ENCODE data around the gene NUDT16L1. TPM values are rescaled to one million over a fixed set of nuclear protein-coding genes. Genes with fewer than 3 reads are reported as not detected.
"Not testable (repeated sequence)": the region's sequence is repeated elsewhere in the genome, so short reads cannot be mapped to it uniquely, and the experiment has no call there.

Gene NUDT16L1
- total and polyA plus RNA-seq, 7 experiments from 2014 or later = 42.8 to 133 (median 61.5) TPM

DNA sequence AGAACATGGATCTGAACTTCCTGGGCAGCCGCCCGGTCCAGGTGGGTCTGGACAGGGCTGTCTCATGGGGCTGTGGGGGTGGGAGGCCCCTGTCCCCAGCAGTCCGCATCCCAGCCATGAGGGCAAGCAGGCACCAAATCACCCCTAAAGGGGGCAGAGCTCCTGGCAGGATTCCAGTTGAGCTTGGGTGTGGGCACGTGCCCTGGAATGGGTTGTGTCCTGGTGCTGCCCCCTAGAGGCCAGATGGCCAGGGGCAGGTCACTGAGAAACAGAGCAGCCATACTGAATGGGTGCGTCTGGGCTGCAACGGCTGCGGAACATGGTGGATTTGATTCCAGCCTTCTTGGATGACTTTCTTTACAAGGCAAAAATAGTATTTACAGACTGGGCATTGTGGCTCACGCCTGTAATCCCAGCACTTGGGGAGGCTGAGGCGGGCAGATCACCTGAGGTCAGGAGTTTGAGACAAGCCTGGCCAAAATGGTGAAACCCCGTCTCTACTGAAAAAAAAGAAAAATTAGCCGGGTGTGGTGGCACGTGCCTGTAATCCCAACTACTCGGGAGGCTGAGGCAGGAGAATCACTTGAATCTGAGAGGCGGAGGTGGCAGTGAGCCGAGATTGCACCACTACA lies 42.8 kb upstream of the NUDT16L1 start:
- Histone ChIP-seq H3K4me1 (ENCODE audit: control insufficient read depth in 2 of 2, insufficient read depth in 2 of 2, low read length in 2 of 2) (peaks cover 0 to 44% of the 10 kb centered on the region in 2 donors), H3K27ac (ENCODE audit: low read depth, low read length) (peak overlapping the region; percentile 32), H3K36me3 (ENCODE audit: control insufficient read depth in 2 of 3, insufficient read depth in 3 of 3, low read length in 3 of 3) (peaks cover 0 to 46% (median 0%) of the 10 kb centered on the region in 3 experiments)
- not testable (repeated sequence) for H3K9me3 ChIP-seq (ENCODE audit: control insufficient read depth in 2 of 3, low read length in 3 of 3); H3K27me3 Mint-ChIP-seq; H3K27me3 ChIP-seq (ENCODE audit: control insufficient read depth in 2 of 2, insufficient read depth in 2 of 2, low read length in 2 of 2); H3K4me3 ChIP-seq (ENCODE audit: low read length); H3K9me3 Mint-ChIP-seq
- peak overlapping the region; percentile 34 to 92 (median 81) for H3K27ac Mint-ChIP-seq
- peaks cover 28 to 53% (median 38%) of the 10 kb centered on the region in 7 donors for H3K4me1 Mint-ChIP-seq
- DNase-seq (peak; percentile 58 to 76 (median 68)), ATAC-seq (peak; percentile 87)
- H3K36me3 Mint-ChIP-seq = peaks cover 0 to 21% (median 8%) of the 10 kb centered on the region in 5 donors
- ChIA-PET POLR2A (interaction anchor here (0.8 to 1.0 kb wide), 2 partner anchors 8 to 11 kb away, joined by 3 to 5 read pairs; no protein-coding TSS in a partner anchor), CTCF (interaction anchor here (0.7 to 1.9 kb wide), 11 partner anchors 9 to 431 kb away, joined by 3 to 8 read pairs (median 4); no protein-coding TSS in a partner anchor)
- intact Hi-C loops (cut with micrococcal nuclease) = loop anchor here (1.0 to 2.0 kb wide), 3 partner anchors 25 to 42 kb away; partner anchors contain the start of genes MGRN1 (in 1 of the 2) and NUDT16L1 (in 1 of the 2)
- H3K4me3 Mint-ChIP-seq = peak overlapping the region in 6 of 10 donors; percentile 16 to 68 (median 37)

DNA sequence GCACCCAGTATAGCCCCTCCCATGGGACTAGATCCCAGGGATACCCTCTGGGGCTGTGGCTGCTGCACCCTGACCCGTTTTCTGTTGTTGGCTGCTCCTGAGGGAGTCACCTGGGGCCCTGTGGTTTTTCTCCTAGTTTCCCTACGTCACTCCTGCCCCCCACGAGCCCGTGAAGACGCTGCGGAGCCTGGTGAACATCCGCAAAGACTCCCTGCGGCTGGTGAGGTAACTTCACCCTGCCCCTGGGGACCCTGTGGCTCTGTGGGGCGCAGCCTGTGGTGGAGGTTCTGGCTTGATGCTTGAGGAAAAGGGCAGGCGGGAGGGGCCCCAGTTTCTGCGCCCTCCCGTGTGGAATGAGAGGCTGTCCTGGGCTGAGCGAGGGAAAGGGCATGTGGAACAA lies 41.5 kb upstream of the NUDT16L1 start:
- ATAC-seq (no peak), DNase-seq (no peak)
- Mint-ChIP-seq H3K27ac (no peak overlapping the region), H3K9me3 (no peaks in the 10 kb centered on the region), H3K4me1 (peaks cover 27 to 41% (median 30%) of the 10 kb centered on the region in 7 donors), H3K4me3 (peak overlapping the region in 1 of 10 donors; percentile 47), H3K27me3 (no peaks in the 10 kb centered on the region), H3K36me3 (peaks cover 0 to 23% (median 8%) of the 10 kb centered on the region in 5 donors)
- no peak overlapping the region for H3K27ac ChIP-seq (ENCODE audit: low read depth, low read length)
- peaks cover 0 to 33% of the 10 kb centered on the region in 2 donors for H3K4me1 ChIP-seq (ENCODE audit: control insufficient read depth in 2 of 2, insufficient read depth in 2 of 2, low read length in 2 of 2)
- no peaks in the 10 kb centered on the region for H3K27me3 ChIP-seq (ENCODE audit: control insufficient read depth in 2 of 2, insufficient read depth in 2 of 2, low read length in 2 of 2)
- ChIA-PET CTCF (interaction anchor here (0.7 to 1.2 kb wide), 2 partner anchors 18 to 36 kb away, joined by 3 to 7 read pairs; no protein-coding TSS in a partner anchor), POLR2A (no interaction called here)
- H3K9me3 ChIP-seq (ENCODE audit: control insufficient read depth in 2 of 3, low read length in 3 of 3) = no peaks in the 10 kb centered on the region
- intact Hi-C loops (cut with micrococcal nuclease) = loop anchor here in 1 of 2 donors (2.0 kb wide), 2 partner anchors 27 to 41 kb away; partner anchors contain the start of genes MGRN1 and NUDT16L1
- no peak overlapping the region for H3K4me3 ChIP-seq (ENCODE audit: low read length)
- peaks cover 0 to 55% (median 0%) of the 10 kb centered on the region in 3 experiments for H3K36me3 ChIP-seq (ENCODE audit: control insufficient read depth in 2 of 3, insufficient read depth in 3 of 3, low read length in 3 of 3)

DNA sequence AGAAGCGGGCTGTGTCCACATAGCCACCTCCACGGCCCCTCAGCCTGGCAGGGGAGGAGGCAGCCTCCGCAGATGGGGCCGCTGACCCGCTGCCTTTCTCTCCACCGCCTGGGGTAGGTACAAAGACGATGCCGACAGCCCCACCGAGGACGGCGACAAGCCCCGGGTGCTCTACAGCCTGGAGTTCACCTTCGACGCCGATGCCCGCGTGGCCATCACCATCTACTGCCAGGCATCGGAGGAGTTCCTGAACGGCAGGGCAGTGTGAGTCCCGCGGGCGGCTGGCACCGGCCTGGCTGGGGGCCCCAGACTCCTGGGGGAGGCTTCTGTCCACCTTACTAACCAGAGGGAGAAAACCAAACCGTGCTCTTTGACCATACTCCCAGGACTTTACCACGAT lies 40.8 kb upstream of the NUDT16L1 start:
- Histone ChIP-seq H3K27me3 (ENCODE audit: control insufficient read depth in 2 of 2, insufficient read depth in 2 of 2, low read length in 2 of 2) (no peaks in the 10 kb centered on the region), H3K4me3 (ENCODE audit: low read length) (no peak overlapping the region), H3K9me3 (ENCODE audit: control insufficient read depth in 2 of 3, low read length in 3 of 3) (no peaks in the 10 kb centered on the region), H3K36me3 (ENCODE audit: control insufficient read depth in 2 of 3, insufficient read depth in 3 of 3, low read length in 3 of 3) (peaks cover 0 to 61% (median 0%) of the 10 kb centered on the region in 3 experiments), H3K4me1 (ENCODE audit: control insufficient read depth in 2 of 2, insufficient read depth in 2 of 2, low read length in 2 of 2) (peaks cover 0 to 25% of the 10 kb centered on the region in 2 donors), H3K27ac (ENCODE audit: low read depth, low read length) (no peak overlapping the region)
- no peak overlapping the region for H3K4me3 Mint-ChIP-seq
- ChIA-PET CTCF (no interaction called here), POLR2A (no interaction called here)
- H3K36me3 Mint-ChIP-seq = peaks cover 0 to 24% (median 8%) of the 10 kb centered on the region in 5 donors
- no peaks in the 10 kb centered on the region for H3K27me3 Mint-ChIP-seq
- ATAC-seq (no peak), DNase-seq (no peak)
- H3K9me3 Mint-ChIP-seq = no peaks in the 10 kb centered on the region
- peak overlapping the region in 2 of 9 donors; percentile 36 to 71 for H3K27ac Mint-ChIP-seq
- intact Hi-C loops (cut with micrococcal nuclease) = no loop called here
- peaks cover 19 to 33% (median 23%) of the 10 kb centered on the region in 7 donors for H3K4me1 Mint-ChIP-seq

DNA sequence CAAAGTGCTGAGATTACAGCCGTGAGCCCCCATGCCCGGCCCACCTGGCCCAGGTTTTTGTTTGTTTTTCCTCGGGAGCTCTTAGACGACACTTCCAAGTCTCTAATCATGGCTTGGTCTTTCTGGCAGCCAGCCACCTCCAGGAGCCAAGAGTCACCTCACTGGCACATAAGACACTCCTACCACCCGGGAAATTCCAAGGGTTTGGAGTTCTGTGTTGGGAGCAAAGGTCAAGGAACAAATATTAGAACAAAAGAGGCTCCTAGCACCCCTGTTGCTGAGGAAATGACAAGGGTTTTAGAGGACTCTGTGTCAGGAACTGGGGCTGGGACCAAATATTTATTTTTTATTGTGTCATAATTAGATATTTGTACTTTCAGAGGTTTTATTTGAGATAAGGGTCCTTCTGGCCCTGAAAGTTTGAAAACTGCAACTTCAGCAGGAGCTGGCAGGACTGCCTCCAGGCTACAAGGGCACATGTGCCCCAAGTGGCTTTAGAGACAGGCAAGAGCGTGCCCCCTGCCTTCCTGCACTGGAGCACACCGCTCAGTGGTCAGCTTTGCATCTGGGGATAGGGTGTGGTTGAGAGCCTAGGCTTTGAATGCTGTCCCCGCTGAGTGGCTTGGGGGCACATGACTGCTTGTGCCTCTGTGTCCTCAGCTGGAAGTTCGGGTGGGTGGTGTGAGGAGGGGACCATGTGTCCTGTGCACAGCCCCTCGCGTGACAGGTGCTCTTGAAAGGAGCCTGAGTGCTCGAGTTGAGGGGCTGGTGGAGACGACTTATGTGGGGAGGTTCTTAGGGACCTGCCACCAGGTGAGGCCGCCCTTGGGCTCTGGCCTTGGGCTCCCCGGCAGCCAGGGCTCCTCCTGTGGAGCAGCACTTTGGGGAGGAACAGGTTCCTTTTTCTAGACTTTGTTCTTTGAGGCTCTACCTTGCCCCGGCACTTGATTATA lies 39.1 kb upstream of the NUDT16L1 start:
- Histone ChIP-seq H3K4me3 (ENCODE audit: low read length) (no peak overlapping the region), H3K9me3 (ENCODE audit: control insufficient read depth in 2 of 3, low read length in 3 of 3) (no peaks in the 10 kb centered on the region), H3K36me3 (ENCODE audit: control insufficient read depth in 2 of 3, insufficient read depth in 3 of 3, low read length in 3 of 3) (peaks cover 0 to 67% (median 0%) of the 10 kb centered on the region in 3 experiments), H3K4me1 (ENCODE audit: control insufficient read depth in 2 of 2, insufficient read depth in 2 of 2, low read length in 2 of 2) (peaks cover 0 to 17% of the 10 kb centered on the region in 2 donors), H3K27ac (ENCODE audit: low read depth, low read length) (no peak overlapping the region), H3K27me3 (ENCODE audit: control insufficient read depth in 2 of 2, insufficient read depth in 2 of 2, low read length in 2 of 2) (no peaks in the 10 kb centered on the region)
- CTCF ChIA-PET = interaction anchor here (1.1 kb wide), 1 partner anchor 30 kb away, joined by 4 read pairs; the partner anchor contains the start of gene MGRN1
- no peaks in the 10 kb centered on the region for H3K27me3 Mint-ChIP-seq
- ATAC-seq = no peak
- no peak overlapping the region for H3K4me3 Mint-ChIP-seq
- intact Hi-C loops (cut with micrococcal nuclease) = no loop called here
- no peak for DNase-seq
- peaks cover 17 to 34% (median 24%) of the 10 kb centered on the region in 7 donors for H3K4me1 Mint-ChIP-seq
- H3K9me3 Mint-ChIP-seq = no peaks in the 10 kb centered on the region
- H3K27ac Mint-ChIP-seq = peak overlapping the region in 2 of 9 donors; percentile 30 to 51
- peaks cover 0 to 22% (median 8%) of the 10 kb centered on the region in 5 donors for H3K36me3 Mint-ChIP-seq
- POLR2A ChIA-PET = interaction anchor here (0.7 kb wide), 1 partner anchor 379 kb away, joined by 13 read pairs; no protein-coding TSS in a partner anchor

DNA sequence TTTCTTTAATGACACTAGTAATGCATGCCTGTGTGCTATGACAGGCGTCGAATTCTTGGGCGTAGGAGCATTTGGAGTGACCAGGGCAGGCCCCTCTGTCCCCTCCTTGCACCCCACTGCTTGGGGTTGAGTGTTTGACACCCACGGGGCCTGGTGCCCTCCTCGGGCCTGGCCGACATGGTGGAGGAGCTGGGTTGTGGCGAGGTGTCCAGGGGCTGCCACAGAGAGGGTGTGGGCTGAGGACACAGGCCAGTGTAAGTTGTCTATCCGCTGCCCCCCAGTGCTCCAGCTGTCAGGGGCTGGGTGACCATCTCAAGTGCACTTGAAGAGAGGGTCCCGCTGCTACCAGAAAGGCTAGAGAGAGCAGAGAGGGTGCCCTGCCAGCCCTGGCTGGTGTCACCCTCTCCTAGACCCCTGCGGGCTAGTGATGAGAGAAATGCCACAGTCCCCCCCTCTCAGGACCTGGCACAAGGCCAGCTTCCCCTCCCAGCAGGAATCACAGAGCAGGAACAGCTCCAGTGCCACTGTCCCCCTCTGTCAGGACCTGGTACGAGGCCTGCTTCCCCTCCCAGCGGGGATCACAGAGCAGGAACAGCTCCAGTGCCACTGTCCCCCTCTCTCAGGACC lies 38.3 kb upstream of the NUDT16L1 start:
- Histone ChIP-seq H3K4me1 (ENCODE audit: control insufficient read depth in 2 of 2, insufficient read depth in 2 of 2, low read length in 2 of 2) (peaks cover 3 to 17% of the 10 kb centered on the region in 2 donors), H3K27ac (ENCODE audit: low read depth, low read length) (no peak overlapping the region), H3K27me3 (ENCODE audit: control insufficient read depth in 2 of 2, insufficient read depth in 2 of 2, low read length in 2 of 2) (no peaks in the 10 kb centered on the region), H3K36me3 (ENCODE audit: control insufficient read depth in 2 of 3, insufficient read depth in 3 of 3, low read length in 3 of 3) (peaks cover 0 to 67% (median 0%) of the 10 kb centered on the region in 3 experiments), H3K9me3 (ENCODE audit: control insufficient read depth in 2 of 3, low read length in 3 of 3) (no peaks in the 10 kb centered on the region), H3K4me3 (ENCODE audit: low read length) (no peak overlapping the region)
- peaks cover 0 to 20% (median 4%) of the 10 kb centered on the region in 5 donors for H3K36me3 Mint-ChIP-seq
- ChIA-PET POLR2A (interaction anchor here (0.7 to 1.3 kb wide), 4 partner anchors 17 to 378 kb away, joined by 3 to 13 read pairs (median 4); partner anchors contain the start of genes ANKS3 and DNAAF8), CTCF (no interaction called here)
- no peak for ATAC-seq
- H3K27me3 Mint-ChIP-seq = no peaks in the 10 kb centered on the region
- H3K9me3 Mint-ChIP-seq = no peaks in the 10 kb centered on the region
- peaks cover 20 to 34% (median 22%) of the 10 kb centered on the region in 7 donors for H3K4me1 Mint-ChIP-seq
- no peak overlapping the region for H3K4me3 Mint-ChIP-seq
- intact Hi-C loops (cut with micrococcal nuclease) = no loop called here
- H3K27ac Mint-ChIP-seq = peak overlapping the region in 1 of 9 donors; percentile 51
- no peak for DNase-seq

DNA sequence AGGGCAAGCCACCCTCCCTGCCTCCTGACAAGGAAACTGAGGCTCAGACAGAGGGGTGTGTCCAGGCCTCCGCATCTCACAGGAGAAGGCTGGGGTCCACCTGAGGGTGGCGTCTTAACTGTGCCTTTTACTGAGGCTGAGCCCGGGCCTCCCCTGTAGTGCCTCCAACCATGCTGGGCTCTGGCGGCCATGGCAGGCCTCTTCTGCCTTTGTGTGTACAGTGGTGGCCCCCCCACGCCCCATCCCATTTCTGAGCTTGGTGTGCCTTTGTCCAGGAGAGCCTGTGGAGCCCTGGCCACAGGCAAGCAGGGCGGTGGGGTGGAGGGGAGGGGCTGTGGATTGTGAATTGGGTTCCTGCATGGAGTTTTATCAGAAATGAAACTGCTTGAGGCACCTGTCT lies 37.6 kb upstream of the NUDT16L1 start:
- H3K4me1 ChIP-seq (ENCODE audit: control insufficient read depth in 2 of 2, insufficient read depth in 2 of 2, low read length in 2 of 2) = peaks cover 11 to 18% of the 10 kb centered on the region in 2 donors
- no peaks in the 10 kb centered on the region for H3K27me3 ChIP-seq (ENCODE audit: control insufficient read depth in 2 of 2, insufficient read depth in 2 of 2, low read length in 2 of 2)
- peaks cover 20 to 34% (median 22%) of the 10 kb centered on the region in 7 donors for H3K4me1 Mint-ChIP-seq
- ChIA-PET POLR2A (interaction anchor here (0.7 to 1.3 kb wide), 3 partner anchors 16 to 189 kb away, joined by 3 to 4 read pairs (median 3); partner anchors contain the start of gene DNAAF8), CTCF (no interaction called here)
- no peaks in the 10 kb centered on the region for H3K9me3 Mint-ChIP-seq
- H3K36me3 ChIP-seq (ENCODE audit: control insufficient read depth in 2 of 3, insufficient read depth in 3 of 3, low read length in 3 of 3) = peaks cover 0 to 66% (median 0%) of the 10 kb centered on the region in 3 experiments
- ATAC-seq = no peak
- no peak for DNase-seq
- no peaks in the 10 kb centered on the region for H3K27me3 Mint-ChIP-seq
- no peak overlapping the region for H3K27ac ChIP-seq (ENCODE audit: low read depth, low read length)
- H3K27ac Mint-ChIP-seq = peak overlapping the region in 2 of 9 donors; percentile 43 to 59
- intact Hi-C loops (cut with micrococcal nuclease) = no loop called here
- no peak overlapping the region for H3K4me3 ChIP-seq (ENCODE audit: low read length)
- no peak overlapping the region for H3K4me3 Mint-ChIP-seq
- peaks cover 0 to 20% (median 0%) of the 10 kb centered on the region in 5 donors for H3K36me3 Mint-ChIP-seq
- no peaks in the 10 kb centered on the region for H3K9me3 ChIP-seq (ENCODE audit: control insufficient read depth in 2 of 3, low read length in 3 of 3)
